Right lobe of liver (tissue), 6 donors: ENCODE results near the gene HSD17B12. TPM values are rescaled to one million over a fixed set of nuclear protein-coding genes. Genes with fewer than 3 reads are reported as not detected.

Experiments
- ATAC-seq, 4 donors: fragments of 200-7000 bp; cut with Tn5 transposase; one replicate each; pipeline ENCODE4 v1.9.1; 2020; ENCODE audit warnings: mild to moderate bottlenecking in 4 of 4, moderate library complexity in 4 of 4
- DNase-seq, 3 donors: peaks; one replicate each; pipeline ENCODE4 v3.0.0-alpha.2; 2020
- H3K27ac ChIP-seq, 3 donors: fragments of 200-600 bp; one replicate each; pipeline ENCODE4 v1.8.0; 2022
- H3K27me3 ChIP-seq, 2 donors: fragments of 200-600 bp; one replicate each; pipeline ENCODE4 v1.8.0; 2022
- H3K36me3 ChIP-seq, 4 donors: fragments of 200-600 bp; sonication (generic) in 1 of 4; one replicate each; pipeline versions ENCODE4 v1.5.1 to v1.8.0; 2017 to 2022; ENCODE audit warnings: control low read depth in 1 of 4
- H3K4me1 ChIP-seq, 4 donors: fragments of 200-600 bp; sonication (generic) in 1 of 4; one replicate each; pipeline versions ENCODE4 v1.5.1 to v1.8.0; 2017 to 2022; ENCODE audit warnings: control low read depth in 1 of 4
- H3K4me3 ChIP-seq, 3 donors: fragments of 200-600 bp; one replicate each; pipeline ENCODE4 v1.8.0; 2022
- H3K9me3 ChIP-seq, 4 donors: fragments of 200-600 bp; sonication (generic) in 1 of 4; one replicate each; pipeline versions ENCODE4 v1.5.1 to v1.8.0; 2017 to 2022; ENCODE audit warnings: control low read depth in 1 of 4
- CTCF ChIP-seq, 4 donors: fragments of 200-600 bp in 3 of 4; fragments of 450-650 bp in 1 of 4; IDR thresholded peaks; one replicate each; pipeline versions ENCODE4 v1.5.1 to v1.8.0; 2016 to 2022; ENCODE audit warnings: antibody characterized with exemption in 4 of 4, mild to moderate bottlenecking in 2 of 4
- POLR2A ChIP-seq: fragments of 450-650 bp; IDR thresholded peaks from one replicate; pipeline ENCODE4 v1.6.1; 2017; ENCODE audit warnings: antibody characterized with exemption, mild to moderate bottlenecking
- WGBS: methylation state at CpG from one replicate; pipeline ENCODE4 v1.1.6; 2018; ENCODE audit warnings: low coverage, low lambda C conversion rate; ENCODE audit not compliant: insufficient coverage; ENCODE audit errors: missing lambda C conversion rate; 5-methylcytosine and 5-hydroxymethylcytosine counted together
- intact Hi-C, 2 donors: fragments of 100-400 bp; cut with DNase I; formaldehyde crosslinking; loops; one replicate each; pipeline versions ENCODE4 v1.11.2 to v1.14.1; 2022
- total RNA-seq, 6 experiments: library from RNA; depleted of rRNA in 2 of 6; stranded (reverse); fragments of >200 nt in 2 of 6; fragmentation: NEBNext Ultra II Directional in 3 of 6; extraction: Animal tissue kit (Norgen Biotek cat#: 25700) in 3 of 6; gene quantifications; one replicate each; pipeline versions ENCODE4 v1.1.0 to v1.2.4, GENCODE V29; 2016 to 2023
- donor health status: DM: no; HTN: yes; CAD: no.
- donor health status: DM: no; HTN: no; CAD: no.
- donor health status: DM: no; HTN: no; CAD: no.
- donor health status: DM: no; HTN: yes; CAD: no.
- donor health status: DM: no; HTN: yes; CAD: no.

HSD17B12 gene
- total RNA-seq, 6 experiments from 2014 or later, result 68.3 to 107 (median 93.2) TPM

- intact Hi-C loops, result no loop called here
- WGBS, result 75% methylated on average over 2 of the region's 5 CpGs
- H3K36me3 ChIP-seq, result no peaks in the 10 kb centered on the region
- no peak for DNase-seq
- H3K27me3 ChIP-seq, result no peaks in the 10 kb centered on the region
- H3K27ac ChIP-seq, result no peak overlapping the region
- no peaks in the 10 kb centered on the region for H3K9me3 ChIP-seq
- no peak for TF ChIP-seq POLR2A
- TF ChIP-seq CTCF (IDR thresholded peaks at IDR 0.05), result no peak
- ATAC-seq, result no peak
- no peak overlapping the region for H3K4me3 ChIP-seq
- no peaks in the 10 kb centered on the region for H3K4me1 ChIP-seq
These were observed 109.3 kb downstream of the HSD17B12 start for GRCh38 chr11:43789700-43790443.

GRCh38 chr11:43790444-43790794 is 109.9 kb downstream of the HSD17B12 start:
- TF ChIP-seq POLR2A (no peak), CTCF (IDR thresholded peaks at IDR 0.05) (no peak)
- no peaks in the 10 kb centered on the region for H3K36me3 ChIP-seq
- H3K4me3 ChIP-seq, result no peak overlapping the region
- no peaks in the 10 kb centered on the region for H3K27me3 ChIP-seq
- no peaks in the 10 kb centered on the region for H3K9me3 ChIP-seq
- no peak for DNase-seq
- no peaks in the 10 kb centered on the region for H3K4me1 ChIP-seq
- no peak for ATAC-seq
- WGBS, result 97% methylated on average over 4 of the region's 4 CpGs
- H3K27ac ChIP-seq, result no peak overlapping the region
- intact Hi-C loops, result no loop called here

- no peaks in the 10 kb centered on the region for H3K27me3 ChIP-seq
- ATAC-seq (no peak), DNase-seq (no peak)
- 100% methylated on average over 2 of the region's 2 CpGs for WGBS
- H3K9me3 ChIP-seq, result no peaks in the 10 kb centered on the region
- no peak for TF ChIP-seq CTCF (IDR thresholded peaks at IDR 0.05)
- TF ChIP-seq POLR2A, result no peak
- intact Hi-C loops, result no loop called here
- no peak overlapping the region for H3K4me3 ChIP-seq
- H3K36me3 ChIP-seq, result peaks cover 0 to 8% (median 0%) of the 10 kb centered on the region in 4 donors
- H3K4me1 ChIP-seq, result no peaks in the 10 kb centered on the region
- no peak overlapping the region for H3K27ac ChIP-seq
These were observed 116.8 kb downstream of the HSD17B12 start for GRCh38 chr11:43797337-43797736.

- TF ChIP-seq CTCF (IDR thresholded peaks at IDR 0.05), result no peak
- no peak for TF ChIP-seq POLR2A
- Histone ChIP-seq H3K4me1 (no peaks in the 10 kb centered on the region), H3K36me3 (peaks cover 0 to 8% (median 0%) of the 10 kb centered on the region in 4 donors), H3K27me3 (no peaks in the 10 kb centered on the region), H3K4me3 (no peak overlapping the region), H3K9me3 (no peaks in the 10 kb centered on the region), H3K27ac (no peak overlapping the region)
- whole genome bisulfite sequencing, result 89% methylated on average over 2 of the region's 2 CpGs
- DNase-seq (no peak), ATAC-seq (no peak)
- intact Hi-C loops, result no loop called here
These were observed 117.3 kb downstream of the HSD17B12 start for GRCh38 chr11:43797866-43798265.
